Measurements from ENCODE around the gene NUMBL.
"Not testable (repeated sequence)": the region's sequence is repeated elsewhere in the genome, so short reads cannot be mapped to it uniquely, and the experiment has no call there.

The NUMBL gene

DNA sequence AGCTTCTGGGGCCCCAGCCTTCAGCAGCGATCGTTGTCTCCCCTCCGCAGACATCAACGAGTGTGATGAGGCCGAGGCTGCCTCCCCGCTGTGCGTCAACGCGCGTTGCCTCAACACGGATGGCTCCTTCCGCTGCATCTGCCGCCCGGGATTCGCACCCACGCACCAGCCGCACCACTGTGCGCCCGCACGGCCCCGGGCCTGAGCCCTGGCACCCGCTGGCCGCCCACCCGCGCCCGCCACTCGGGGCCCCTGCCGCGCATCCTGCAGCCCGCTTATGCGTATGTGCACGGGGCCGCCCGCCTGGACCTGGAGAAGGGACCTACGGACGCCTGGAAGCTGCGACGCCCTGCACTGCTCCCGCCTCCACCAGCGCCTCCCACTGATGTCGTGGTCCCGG lies 61.1 kb downstream of the NUMBL start:
- no peak overlapping the region for H3K4me3 ChIP-seq
- no peak overlapping the region for H3K9ac ChIP-seq (ENCODE audit: insufficient read length)
- TF ChIP-seq EZH2 (IDR thresholded peaks at IDR 0.05) (no peak), POLR2AphosphoS5 (IDR thresholded peaks at IDR 0.05; ENCODE audit: borderline replicate concordance, low read depth, low read length) (no peak), FOXP2 (optimal IDR thresholded peaks at IDR 0.05; ENCODE audit: control extremely low read depth, extremely low read length, insufficient read depth) (no peak)
- DNase-seq (ENCODE audit: low read depth, low spot score): no peak
- no peaks in the 10 kb centered on the region for H3K9me3 ChIP-seq (ENCODE audit: low read depth, low read length)
- H3K27ac ChIP-seq: no peak overlapping the region
- peaks cover 22% of the 10 kb centered on the region; the same call in 1 of the 2 replicates for H3K36me3 ChIP-seq (ENCODE audit: insufficient read depth, low read length)

- Histone ChIP-seq H3K9ac (ENCODE audit: insufficient read length) (no peak overlapping the region), H3K27ac (no peak overlapping the region), H3K36me3 (ENCODE audit: insufficient read depth, low read length) (peaks cover 22% of the 10 kb centered on the region; the same call in 1 of the 2 replicates), H3K4me3 (no peak overlapping the region), H3K9me3 (ENCODE audit: low read depth, low read length) (no peaks in the 10 kb centered on the region)
- TF ChIP-seq FOXP2 (optimal IDR thresholded peaks at IDR 0.05; ENCODE audit: control extremely low read depth, extremely low read length, insufficient read depth) (no peak), EZH2 (IDR thresholded peaks at IDR 0.05) (no peak), POLR2AphosphoS5 (IDR thresholded peaks at IDR 0.05; ENCODE audit: borderline replicate concordance, low read depth, low read length) (no peak; the same call in 1 of the 2 replicates)
- DNase-seq (ENCODE audit: low read depth, low spot score): no peak
Observed at GRCh38 chr19:40627486-40628279, 62.8 kb downstream of the NUMBL start.

DNA sequence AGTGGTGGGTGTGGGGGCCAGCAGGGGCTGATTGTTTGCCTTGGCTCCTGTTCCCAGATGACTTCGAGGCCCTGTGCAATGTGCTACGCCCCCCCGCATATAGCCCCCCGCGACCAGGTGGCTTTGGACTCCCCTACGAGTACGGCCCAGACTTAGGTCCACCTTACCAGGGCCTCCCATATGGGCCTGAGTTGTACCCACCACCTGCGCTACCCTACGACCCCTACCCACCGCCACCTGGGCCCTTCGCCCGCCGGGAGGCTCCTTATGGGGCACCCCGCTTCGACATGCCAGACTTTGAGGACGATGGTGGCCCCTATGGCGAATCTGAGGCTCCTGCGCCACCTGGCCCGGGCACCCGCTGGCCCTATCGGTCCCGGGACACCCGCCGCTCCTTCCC lies 63.5 kb downstream of the NUMBL start:
- Histone ChIP-seq H3K4me3 (no peak overlapping the region), H3K36me3 (ENCODE audit: insufficient read depth, low read length) (peaks cover 26% of the 10 kb centered on the region; the same call in 1 of the 2 replicates), H3K27ac (no peak overlapping the region), H3K9me3 (ENCODE audit: low read depth, low read length) (no peaks in the 10 kb centered on the region), H3K9ac (ENCODE audit: insufficient read length) (no peak overlapping the region)
- no peak for DNase-seq (ENCODE audit: low read depth, low spot score)
- TF ChIP-seq FOXP2 (optimal IDR thresholded peaks at IDR 0.05; ENCODE audit: control extremely low read depth, extremely low read length, insufficient read depth) (no peak), EZH2 (IDR thresholded peaks at IDR 0.05) (no peak), POLR2AphosphoS5 (IDR thresholded peaks at IDR 0.05; ENCODE audit: borderline replicate concordance, low read depth, low read length) (no peak)

GRCh38 chr19:40625406-40626120 lies 64.9 kb downstream of the NUMBL start:
- H3K36me3 ChIP-seq (ENCODE audit: insufficient read depth, low read length): peaks cover 32% of the 10 kb centered on the region; the same call in 1 of the 2 replicates
- H3K27ac ChIP-seq: no peak overlapping the region
- no peaks in the 10 kb centered on the region for H3K9me3 ChIP-seq (ENCODE audit: low read depth, low read length)
- H3K9ac ChIP-seq (ENCODE audit: insufficient read length): no peak overlapping the region
- no peak for DNase-seq (ENCODE audit: low read depth, low spot score)
- TF ChIP-seq EZH2 (IDR thresholded peaks at IDR 0.05): no peak
- no peak for TF ChIP-seq POLR2AphosphoS5 (IDR thresholded peaks at IDR 0.05; ENCODE audit: borderline replicate concordance, low read depth, low read length)
- H3K4me3 ChIP-seq: no peak overlapping the region

DNA sequence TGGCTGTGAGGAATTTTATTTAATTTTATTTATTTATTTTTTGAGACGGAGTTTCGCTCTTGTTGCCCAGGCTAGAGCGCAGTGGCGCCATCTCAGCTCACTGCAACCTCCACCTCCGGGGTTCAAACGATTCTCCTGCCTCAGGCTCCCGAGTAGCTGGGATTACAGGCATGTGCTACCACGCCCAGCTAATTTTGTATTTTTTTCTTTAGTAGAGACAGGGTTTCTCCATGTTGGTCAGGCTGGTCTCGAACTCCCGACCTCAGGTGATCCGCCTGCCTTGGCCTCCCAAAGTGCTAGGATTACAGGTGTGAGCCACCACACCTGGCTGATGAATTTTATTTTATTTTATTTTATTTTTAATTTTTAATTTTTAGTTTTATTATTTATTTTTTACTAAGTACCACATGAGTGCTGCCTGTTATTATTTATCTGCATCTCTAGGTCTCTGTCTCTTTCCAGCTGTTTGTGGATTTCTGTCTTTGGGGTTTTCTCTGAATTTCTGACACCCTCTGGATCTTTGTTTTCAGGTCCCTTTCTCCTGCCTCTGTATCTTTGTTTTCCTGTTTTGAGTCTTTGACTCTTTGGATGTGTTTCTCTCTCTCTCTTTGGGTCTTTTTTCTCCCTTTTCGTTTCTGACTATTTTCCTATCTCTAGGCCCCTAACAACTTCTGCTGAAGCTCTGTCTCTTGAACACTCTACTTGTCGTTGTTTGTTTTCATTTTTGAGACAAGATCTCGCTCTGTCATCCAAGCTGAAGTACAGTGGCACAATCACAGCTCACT lies 65.9 kb downstream of the NUMBL start:
- H3K4me3 ChIP-seq: not testable (repeated sequence)
- peaks cover 36% of the 10 kb centered on the region for H3K36me3 ChIP-seq (ENCODE audit: insufficient read depth, low read length)

DNA sequence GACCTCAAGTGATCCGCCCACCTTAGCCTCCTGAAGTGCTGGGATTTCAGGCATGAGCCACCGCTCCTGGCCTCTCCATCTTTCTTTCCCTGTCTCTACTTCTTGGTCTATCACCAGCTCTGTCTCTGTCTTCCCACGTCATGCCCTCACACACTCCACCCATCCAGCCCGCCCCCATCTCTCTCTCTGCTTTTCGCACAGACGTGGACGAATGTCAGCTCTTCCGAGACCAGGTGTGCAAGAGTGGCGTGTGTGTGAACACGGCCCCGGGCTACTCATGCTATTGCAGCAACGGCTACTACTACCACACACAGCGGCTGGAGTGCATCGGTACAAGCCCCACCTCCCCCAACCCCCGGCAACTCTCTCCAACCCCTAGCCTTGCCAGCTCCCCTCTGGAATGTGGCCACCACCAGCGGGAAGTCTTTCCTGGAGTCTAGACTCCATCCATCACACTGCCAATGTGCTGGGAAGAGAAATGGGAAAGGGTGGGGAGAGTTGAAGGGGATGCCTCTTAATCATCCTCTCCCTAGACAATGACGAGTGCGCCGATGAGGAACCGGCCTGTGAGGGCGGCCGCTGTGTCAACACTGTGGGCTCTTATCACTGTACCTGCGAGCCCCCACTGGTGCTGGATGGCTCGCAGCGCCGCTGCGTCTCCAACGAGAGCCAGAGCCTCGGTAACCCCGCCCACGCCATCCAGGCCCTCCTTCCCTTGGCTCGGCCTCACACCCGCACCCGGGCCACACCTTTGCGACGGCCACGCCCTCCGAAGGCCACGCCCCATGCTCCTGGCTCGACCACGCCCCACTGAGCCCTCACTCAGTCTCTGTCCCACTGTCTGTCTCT lies 66.8 kb downstream of the NUMBL start:
- Histone ChIP-seq H3K9ac (ENCODE audit: insufficient read length) (no peak overlapping the region), H3K9me3 (ENCODE audit: low read depth, low read length) (no peaks in the 10 kb centered on the region), H3K27ac (no peak overlapping the region), H3K36me3 (ENCODE audit: insufficient read depth, low read length) (peaks cover 43% of the 10 kb centered on the region), H3K4me3 (peak overlapping the region; percentile 24; the same call in 1 of the 2 replicates)
- TF ChIP-seq EZH2 (IDR thresholded peaks at IDR 0.05): no peak
- no peak for DNase-seq (ENCODE audit: low read depth, low spot score)

More for the DNA sequence above, 65.9 kb downstream of the NUMBL start:
- H3K9ac ChIP-seq (ENCODE audit: insufficient read length); H3K9me3 ChIP-seq (ENCODE audit: low read depth, low read length); DNase-seq (ENCODE audit: low read depth, low spot score): not testable (repeated sequence)
- 0 out of 2 replicates have a peak overlapping the region, but pooled peaks have one; percentile 25 for H3K27ac ChIP-seq

DNA sequence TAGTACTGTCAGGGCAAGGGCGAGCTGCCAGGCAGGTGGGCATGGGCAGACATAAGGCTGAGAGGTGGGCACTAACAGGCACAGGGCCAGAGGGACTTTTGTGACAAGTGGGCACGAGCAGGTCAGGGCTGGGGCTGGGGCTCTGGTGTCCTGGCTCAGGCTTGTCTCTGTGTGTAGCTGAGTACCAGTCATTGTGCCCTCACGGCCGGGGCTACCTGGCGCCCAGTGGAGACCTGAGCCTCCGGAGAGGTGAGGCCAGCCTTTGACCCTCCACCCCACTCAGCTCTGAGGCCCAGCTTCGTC lies 67.7 kb downstream of the NUMBL start:
- Histone ChIP-seq H3K36me3 (ENCODE audit: insufficient read depth, low read length) (peaks cover 43% of the 10 kb centered on the region), H3K4me3 (no peak overlapping the region), H3K27ac (no peak overlapping the region), H3K9ac (ENCODE audit: insufficient read length) (no peak overlapping the region), H3K9me3 (ENCODE audit: low read depth, low read length) (no peaks in the 10 kb centered on the region)
- no peak for DNase-seq (ENCODE audit: low read depth, low spot score)
- no peak for TF ChIP-seq FOXP2 (optimal IDR thresholded peaks at IDR 0.05; ENCODE audit: control extremely low read depth, extremely low read length, insufficient read depth)
- TF ChIP-seq POLR2AphosphoS5 (IDR thresholded peaks at IDR 0.05; ENCODE audit: borderline replicate concordance, low read depth, low read length): no peak
- TF ChIP-seq EZH2 (IDR thresholded peaks at IDR 0.05): no peak
